B cell (primary cell): Measurements from ENCODE around the gene MBTPS1. TPM values are rescaled to one million over a fixed set of nuclear protein-coding genes. Genes with fewer than 3 reads are reported as not detected.
A peak's percentile ranks its signal among the peaks of the same experiment; 100 is the strongest.

ENCODE experiments used
- ATAC-seq: fragments of 200-7000 bp; cut with Tn5 transposase; one replicate; pipeline ENCODE4 v1.10.0; 2021; ENCODE audit warnings: low read depth, mild to moderate bottlenecking, moderate number of reproducible peaks, moderate library complexity
- CTCF ChIA-PET: fragments of 350-600 bp; sonication (Branson Sonifier 250); formaldehyde crosslinking; loops from one replicate; lab custom pipeline; 2021; ENCODE audit warnings: antibody characterized with exemption, inconsistent platforms; lab: Charles Lee
- POLR2A ChIA-PET: fragments of 350-600 bp; sonication (Branson Sonifier 250); formaldehyde crosslinking; loops from one replicate; lab custom pipeline; 2021; ENCODE audit warnings: antibody characterized with exemption; lab: Charles Lee
- DNase-seq: peaks from one replicate; pipeline ENCODE4 v3.0.0; 2013
- H2AFZ ChIP-seq: 2 replicates; pipeline ENCODE4 v1.6.1; 2012; ENCODE audit warnings: mild to moderate bottlenecking, low read depth, low read length; ENCODE audit not compliant: insufficient read depth, poor library complexity, severe bottlenecking
- H3K27ac ChIP-seq, 2 donors: 1 replicate in 1 of 2; 2 replicates in 1 of 2; pipeline ENCODE4 v1.5.1; 2012 to 2013; ENCODE audit warnings: low read length in 2 of 2, mild to moderate bottlenecking in 2 of 2, moderate library complexity in 1 of 2
- H3K27me3 ChIP-seq, 4 experiments: fragments of 200-600 bp in 1 of 4; sonication (generic) in 1 of 4; replicated peaks in 1 of 4; 1 replicate in 2 of 4; 2 replicates in 2 of 4; pipeline versions ENCODE4 v1.6.1 to v1.7.0; 2013 to 2016; ENCODE audit warnings: low read length in 3 of 4, mild to moderate bottlenecking in 2 of 4, mixed read lengths in 1 of 4, moderate library complexity in 1 of 4; ENCODE audit not compliant: insufficient read depth in 4 of 4, control insufficient read depth in 3 of 4; ENCODE audit errors: control extremely low read depth in 1 of 4
- H3K36me3 ChIP-seq, 2 experiments: replicated peaks in 1 of 2; 1 replicate in 1 of 2; 2 replicates in 1 of 2; pipeline versions ENCODE4 v1.6.1 to v1.7.1; 2013; ENCODE audit warnings: low read length in 1 of 2; ENCODE audit not compliant: insufficient read depth in 2 of 2, control insufficient read depth in 1 of 2; ENCODE audit errors: control extremely low read depth in 1 of 2, extremely low read depth in 1 of 2
- H3K4me1 ChIP-seq, 2 donors: fragments of 200-600 bp in 1 of 2; sonication (generic) in 1 of 2; 1 replicate in 1 of 2; 2 replicates in 1 of 2; pipeline versions ENCODE4 v1.5.1 to v1.6.1; 2013 to 2017; ENCODE audit warnings: low read length in 2 of 2; ENCODE audit not compliant: control insufficient read depth in 2 of 2, insufficient read depth in 2 of 2
- H3K4me2 ChIP-seq: replicated peaks from 2 replicates; pipeline ENCODE3; 2012; ENCODE audit warnings: mild to moderate bottlenecking, low read depth, low read length; ENCODE audit not compliant: poor library complexity, severe bottlenecking
- H3K4me3 ChIP-seq, 5 experiments: fragments of 200-600 bp in 1 of 5; sonication (generic) in 1 of 5; 1 replicate in 3 of 5; 2 replicates in 2 of 5; pipeline versions ENCODE4 v1.5.1 to v1.7.0; 2011 to 2016; ENCODE audit warnings: low read length in 4 of 5, mild to moderate bottlenecking in 4 of 5, low read depth in 2 of 5, control low read depth in 1 of 5, moderate library complexity in 1 of 5; ENCODE audit not compliant: insufficient read depth in 1 of 5; ENCODE audit errors: control extremely low read depth in 1 of 5, extremely low read depth in 1 of 5
- H3K79me2 ChIP-seq: fragments of 200-600 bp; sonication (generic); one replicate; pipeline ENCODE4 v1.6.0; 2016; ENCODE audit warnings: low read length; ENCODE audit not compliant: control insufficient read depth, insufficient read depth
- H3K9ac ChIP-seq: fragments of 200-600 bp; sonication (generic); 2 replicates; pipeline ENCODE4 v1.6.1; 2017; ENCODE audit warnings: mild to moderate bottlenecking, low read length, moderate library complexity
- H3K9me3 ChIP-seq, 3 donors: one replicate each; pipeline versions ENCODE4 v1.6.1 to v1.7.1; 2013; ENCODE audit warnings: low read length in 2 of 3; ENCODE audit not compliant: control insufficient read depth in 2 of 3, insufficient read depth in 1 of 3; ENCODE audit errors: control extremely low read depth in 1 of 3
- H4K20me1 ChIP-seq: 2 replicates; pipeline ENCODE4 v1.6.0; 2012; ENCODE audit warnings: mild to moderate bottlenecking, low read length; ENCODE audit not compliant: insufficient read depth, control insufficient read depth, poor library complexity, severe bottlenecking
- H3K27ac Mint-ChIP-seq: one replicate; pipeline ENCODE4 v1.8.0; 2021; ENCODE audit warnings: mixed read lengths
- H3K27me3 Mint-ChIP-seq: one replicate; pipeline ENCODE4 v1.8.0; 2021; ENCODE audit warnings: mixed read lengths
- H3K4me1 Mint-ChIP-seq: one replicate; pipeline ENCODE4 v1.8.0; 2021; ENCODE audit warnings: mixed read lengths
- H3K4me3 Mint-ChIP-seq: one replicate; pipeline ENCODE4 v1.8.0; 2021; ENCODE audit warnings: mixed read lengths
- H3K9me3 Mint-ChIP-seq: one replicate; pipeline ENCODE4 v1.8.0; 2022; ENCODE audit warnings: mixed read lengths; ENCODE audit not compliant: insufficient read depth
- CTCF ChIP-seq: fragments of 200-600 bp; IDR thresholded peaks from one replicate; pipeline ENCODE4 v1.8.0; 2022; ENCODE audit warnings: antibody characterized with exemption, mild to moderate bottlenecking
- EZH2 ChIP-seq: IDR thresholded peaks from 2 replicates; pipeline ENCODE4 v1.6.1; 2012; ENCODE audit warnings: borderline replicate concordance, low read depth, mild to moderate bottlenecking, moderate library complexity, low read length; ENCODE audit not compliant: insufficient read depth, poor library complexity, severe bottlenecking
- WGBS: methylation state at CpG from one replicate; pipeline ENCODE4 v1.1.5; 2013; ENCODE audit warnings: missing lambda C conversion rate; ENCODE audit not compliant: insufficient coverage; 5-methylcytosine and 5-hydroxymethylcytosine counted together
- intact Hi-C: fragments of 100-400 bp; cut with micrococcal nuclease; formaldehyde crosslinking; loops from one replicate; pipeline ENCODE4 v1.10.0; 2022
- polyA plus RNA-seq: library from polyadenylated mRNA; depleted of rRNA; stranded (reverse); fragments of >200 nt; gene quantifications from 2 replicates; pipeline ENCODE4 v1.2.3, GENCODE V29; 2012
- total RNA-seq, 2 donors: library from RNA; stranded (reverse); fragments of 120-200 nt in 1 of 2; gene quantifications; 1 replicate in 1 of 2; 2 replicates in 1 of 2; pipeline versions ENCODE4 v1.2.3 to v1.2.4, GENCODE V29; 2013 to 2022

Gene MBTPS1
- total and polyA plus RNA-seq, 2 donors (not counting 1 experiment from before 2014, with no cell fraction given), result 85.9 to 120 TPM

- no peaks in the 10 kb centered on the region for H3K79me2 ChIP-seq
- ATAC-seq (no peak), DNase-seq (no peak)
- H3K9me3 ChIP-seq, result no peaks in the 10 kb centered on the region
- intact Hi-C loops, result loop anchor here (5.0 kb wide), 1 partner anchor 110 kb away; no protein-coding TSS in a partner anchor
- H3K27ac ChIP-seq, result no peak overlapping the region
- Mint-ChIP-seq H3K9me3 (no peaks in the 10 kb centered on the region), H3K27me3 (no peaks in the 10 kb centered on the region), H3K4me3 (no peak overlapping the region), H3K4me1 (no peaks in the 10 kb centered on the region), H3K27ac (no peak overlapping the region)
- H3K9ac ChIP-seq, result no peak overlapping the region
- no peak overlapping the region for H3K4me3 ChIP-seq
- H3K36me3 ChIP-seq, result peaks cover 2 to 74% of the 10 kb centered on the region in 2 experiments
- H2AFZ ChIP-seq, result no peak overlapping the region
- no peaks in the 10 kb centered on the region for H3K27me3 ChIP-seq
- H3K4me1 ChIP-seq, result no peaks in the 10 kb centered on the region
- CTCF ChIA-PET, result interaction anchor here (1.0 to 3.6 kb wide), 3 partner anchors 16 to 119 kb away, joined by 3 to 16 read pairs (median 13); partner anchors contain the start of gene TAF1C
- H3K4me2 ChIP-seq, result no peak overlapping the region
- TF ChIP-seq CTCF (no peak), EZH2 (no peak)
- POLR2A ChIA-PET, result no interaction called here
- 100% methylated on average over 7 of the region's 9 CpGs for WGBS
- H4K20me1 ChIP-seq, result peaks cover 4% of the 10 kb centered on the region
These were observed 49.1 kb downstream of the MBTPS1 start for GRCh38 chr16:84067640-84068039.

DNA sequence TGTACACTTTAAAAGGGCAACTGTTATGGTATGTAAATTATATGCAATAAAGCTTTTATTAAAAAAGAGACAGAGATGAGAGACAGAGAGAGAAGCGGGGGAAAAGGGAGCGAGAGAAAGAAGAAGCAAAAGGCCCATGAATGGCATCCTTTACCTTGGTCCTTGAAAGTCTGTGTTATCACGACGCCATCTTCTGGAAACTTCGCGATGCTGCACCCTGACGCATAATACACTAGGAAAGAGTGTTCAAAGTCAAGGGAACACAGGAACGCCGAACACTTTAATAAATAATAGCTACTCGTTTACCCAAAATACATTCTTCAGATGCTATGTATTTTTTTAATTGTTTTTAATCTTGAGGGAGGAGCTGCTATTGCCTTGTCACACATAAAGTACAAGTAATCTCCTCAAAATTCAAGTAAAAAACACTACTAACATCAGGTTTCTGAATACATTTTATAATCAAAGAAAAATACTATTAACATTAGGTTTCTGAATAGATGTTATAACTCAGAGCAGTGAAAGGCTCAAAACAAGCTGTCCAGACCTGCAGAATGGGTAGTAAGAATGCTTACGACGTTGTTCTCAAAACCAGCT, 51.1 kb downstream of the MBTPS1 start:
- Histone ChIP-seq H2AFZ (no peak overlapping the region), H3K79me2 (no peaks in the 10 kb centered on the region), H3K4me3 (no peak overlapping the region), H3K9me3 (no peaks in the 10 kb centered on the region), H3K4me1 (no peaks in the 10 kb centered on the region), H3K36me3 (peaks cover 6 to 78% of the 10 kb centered on the region in 2 experiments), H3K4me2 (no peak overlapping the region), H3K27ac (no peak overlapping the region), H3K27me3 (no peaks in the 10 kb centered on the region), H4K20me1 (no peaks in the 10 kb centered on the region), H3K9ac (no peak overlapping the region)
- H3K4me1 Mint-ChIP-seq, result no peaks in the 10 kb centered on the region
- WGBS, result 56% methylated on average over 3 of the region's 12 CpGs
- intact Hi-C loops, result loop anchor here (5.0 kb wide), 1 partner anchor 108 kb away; no protein-coding TSS in a partner anchor
- H3K27me3 Mint-ChIP-seq, result no peaks in the 10 kb centered on the region
- ChIA-PET CTCF (interaction anchor here (0.9 to 3.6 kb wide), 12 partner anchors 9 to 241 kb away, joined by 3 to 17 read pairs (median 4); partner anchors contain the start of gene TAF1C), POLR2A (no interaction called here)
- H3K27ac Mint-ChIP-seq, result no peak overlapping the region
- DNase-seq (peak; percentile 37), ATAC-seq (peak; percentile 45)
- H3K4me3 Mint-ChIP-seq, result no peak overlapping the region
- no peaks in the 10 kb centered on the region for H3K9me3 Mint-ChIP-seq
- TF ChIP-seq EZH2, result no peak
- TF ChIP-seq CTCF, result peak; percentile 71
